Thyroid gland (tissue), 4 donors: ENCODE data around the gene STX16. TPM values are rescaled to one million over a fixed set of nuclear protein-coding genes. Genes with fewer than 3 reads are reported as not detected.

Experiments used
- DNase-seq, 2 donors: peaks; one replicate each; pipeline ENCODE4 v3.0.0-alpha.2; 2019
- H3K27ac ChIP-seq, 3 donors: fragments of 200-600 bp; sonication (generic); 1 replicate in 2 of 3; 2 replicates in 1 of 3; pipeline ENCODE4 v1.5.1; 2016 to 2019; ENCODE audit warnings: mild to moderate bottlenecking in 1 of 3, moderate library complexity in 1 of 3
- H3K27me3 ChIP-seq: fragments of 200-600 bp; sonication (generic); one replicate; pipeline ENCODE4 v1.5.1; 2019
- H3K36me3 ChIP-seq, 2 donors: fragments of 200-600 bp; sonication (generic); one replicate each; pipeline ENCODE4 v1.5.1; 2016 to 2019
- H3K4me1 ChIP-seq, 2 donors: fragments of 200-600 bp; sonication (generic); one replicate each; pipeline ENCODE4 v1.5.1; 2017 to 2019
- H3K4me3 ChIP-seq, 3 donors: fragments of 200-600 bp; sonication (generic); replicated peaks in 1 of 3; 1 replicate in 2 of 3; 2 replicates in 1 of 3; pipeline ENCODE4 v1.5.1; 2016; ENCODE audit warnings: mild to moderate bottlenecking in 1 of 3
- H3K9me3 ChIP-seq: fragments of 200-600 bp; sonication (generic); one replicate; pipeline ENCODE4 v1.5.1; 2017
- POLR2A ChIP-seq, 2 donors: fragments of 450-650 bp; IDR thresholded peaks; one replicate each; pipeline ENCODE4 v1.6.1; 2017; ENCODE audit warnings: antibody characterized with exemption in 2 of 2, mild to moderate bottlenecking in 2 of 2, moderate library complexity in 1 of 2
- WGBS, 2 donors: methylation state at CpG; one replicate each; pipeline ENCODE4 v1.1.5; 2017; 5-methylcytosine and 5-hydroxymethylcytosine counted together
- intact Hi-C: fragments of 100-400 bp; cut with DNase I; formaldehyde crosslinking; loops from one replicate; pipeline ENCODE4 v1.15.1; 2023
- total RNA-seq, 4 donors: library from RNA; depleted of rRNA; stranded (reverse); fragments of >200 nt; gene quantifications; one replicate each; pipeline ENCODE4 v1.2.3, GENCODE V29; 2016
- TF ChIP-seq, protein P1 (sequence below), 6 experiments: fragments of 200-600 bp in 3 of 6; fragments of 450-650 bp in 3 of 6; sonication (generic) in 3 of 6; IDR thresholded peaks; one replicate each; pipeline ENCODE4 v1.5.1; 2016 to 2019; ENCODE audit warnings: antibody characterized with exemption in 6 of 6, mild to moderate bottlenecking in 2 of 6, inconsistent platforms in 1 of 6, moderate library complexity in 1 of 6

STX16 gene
- total RNA-seq, 4 donors from 2014 or later: 42.5 to 59.1 (median 53.0) TPM

DNA sequence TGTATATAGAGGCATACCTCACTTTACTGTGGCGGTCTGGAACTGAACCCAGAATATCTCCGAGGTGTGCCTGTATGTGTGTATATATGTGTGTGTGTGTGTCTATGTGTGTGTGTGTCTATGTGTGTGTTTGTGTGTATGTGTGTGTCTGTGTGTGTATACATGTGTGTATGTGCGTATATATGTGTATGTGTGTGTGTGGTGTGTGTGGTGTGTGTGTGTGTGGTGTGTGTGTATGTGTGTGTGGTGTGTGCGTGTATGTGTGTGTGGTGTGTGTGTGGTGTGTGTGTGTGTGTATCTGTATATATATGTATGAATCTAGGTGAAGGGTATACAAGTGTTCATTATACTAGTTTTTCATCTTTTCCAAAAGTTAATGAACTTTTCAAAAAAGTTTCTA lies 37.3 kb downstream of the STX16 start:
- DNase-seq: no peak
- intact Hi-C loops: no loop called here
- Histone ChIP-seq H3K4me1 (peaks cover 2 to 24% of the 10 kb centered on the region in 2 donors), H3K4me3 (no peak overlapping the region), H3K27me3 (no peaks in the 10 kb centered on the region), H3K9me3 (no peaks in the 10 kb centered on the region), H3K36me3 (no peaks in the 10 kb centered on the region), H3K27ac (no peak overlapping the region)
- WGBS, 2 donors: 93 to 95% methylated on average over 4 of the region's 4 CpGs
- TF ChIP-seq POLR2A (IDR thresholded peaks at IDR 0.05): no peak
- TF ChIP-seq, protein P1, sequence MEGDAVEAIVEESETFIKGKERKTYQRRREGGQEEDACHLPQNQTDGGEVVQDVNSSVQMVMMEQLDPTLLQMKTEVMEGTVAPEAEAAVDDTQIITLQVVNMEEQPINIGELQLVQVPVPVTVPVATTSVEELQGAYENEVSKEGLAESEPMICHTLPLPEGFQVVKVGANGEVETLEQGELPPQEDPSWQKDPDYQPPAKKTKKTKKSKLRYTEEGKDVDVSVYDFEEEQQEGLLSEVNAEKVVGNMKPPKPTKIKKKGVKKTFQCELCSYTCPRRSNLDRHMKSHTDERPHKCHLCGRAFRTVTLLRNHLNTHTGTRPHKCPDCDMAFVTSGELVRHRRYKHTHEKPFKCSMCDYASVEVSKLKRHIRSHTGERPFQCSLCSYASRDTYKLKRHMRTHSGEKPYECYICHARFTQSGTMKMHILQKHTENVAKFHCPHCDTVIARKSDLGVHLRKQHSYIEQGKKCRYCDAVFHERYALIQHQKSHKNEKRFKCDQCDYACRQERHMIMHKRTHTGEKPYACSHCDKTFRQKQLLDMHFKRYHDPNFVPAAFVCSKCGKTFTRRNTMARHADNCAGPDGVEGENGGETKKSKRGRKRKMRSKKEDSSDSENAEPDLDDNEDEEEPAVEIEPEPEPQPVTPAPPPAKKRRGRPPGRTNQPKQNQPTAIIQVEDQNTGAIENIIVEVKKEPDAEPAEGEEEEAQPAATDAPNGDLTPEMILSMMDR (IDR thresholded peaks at IDR 0.05): no peak

DNA sequence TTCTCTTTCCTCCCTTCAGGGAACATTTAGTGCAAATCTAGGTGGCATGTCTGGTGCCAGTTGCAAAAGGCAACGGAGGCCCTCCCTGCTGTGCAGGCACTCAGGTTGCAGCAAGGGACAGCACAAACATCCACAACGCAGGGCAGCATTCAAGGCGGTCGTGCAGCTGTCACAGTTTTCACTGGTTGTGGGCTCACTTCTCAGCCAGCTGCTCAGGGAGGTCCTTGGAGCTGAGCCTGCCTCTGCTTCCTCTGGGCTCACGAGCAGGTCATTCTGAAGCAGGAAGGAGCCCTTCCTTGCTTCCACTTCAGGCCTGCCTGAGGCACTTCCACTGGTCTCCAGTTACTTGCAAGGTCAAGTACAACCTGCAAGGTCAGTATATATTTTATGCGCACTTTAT lies 37.8 kb downstream of the STX16 start:
- intact Hi-C loops: no loop called here
- Histone ChIP-seq H3K4me1 (peaks cover 6 to 28% of the 10 kb centered on the region in 2 donors), H3K27me3 (no peaks in the 10 kb centered on the region), H3K36me3 (no peaks in the 10 kb centered on the region), H3K4me3 (no peak overlapping the region), H3K27ac (no peak overlapping the region), H3K9me3 (no peaks in the 10 kb centered on the region)
- DNase-seq: no peak
- no peak for TF ChIP-seq POLR2A (IDR thresholded peaks at IDR 0.05)
- TF ChIP-seq, protein P1 (IDR thresholded peaks at IDR 0.05): no peak
- 48 to 50% methylated on average over 6 of the region's 6 CpGs for WGBS, 2 donors

DNA sequence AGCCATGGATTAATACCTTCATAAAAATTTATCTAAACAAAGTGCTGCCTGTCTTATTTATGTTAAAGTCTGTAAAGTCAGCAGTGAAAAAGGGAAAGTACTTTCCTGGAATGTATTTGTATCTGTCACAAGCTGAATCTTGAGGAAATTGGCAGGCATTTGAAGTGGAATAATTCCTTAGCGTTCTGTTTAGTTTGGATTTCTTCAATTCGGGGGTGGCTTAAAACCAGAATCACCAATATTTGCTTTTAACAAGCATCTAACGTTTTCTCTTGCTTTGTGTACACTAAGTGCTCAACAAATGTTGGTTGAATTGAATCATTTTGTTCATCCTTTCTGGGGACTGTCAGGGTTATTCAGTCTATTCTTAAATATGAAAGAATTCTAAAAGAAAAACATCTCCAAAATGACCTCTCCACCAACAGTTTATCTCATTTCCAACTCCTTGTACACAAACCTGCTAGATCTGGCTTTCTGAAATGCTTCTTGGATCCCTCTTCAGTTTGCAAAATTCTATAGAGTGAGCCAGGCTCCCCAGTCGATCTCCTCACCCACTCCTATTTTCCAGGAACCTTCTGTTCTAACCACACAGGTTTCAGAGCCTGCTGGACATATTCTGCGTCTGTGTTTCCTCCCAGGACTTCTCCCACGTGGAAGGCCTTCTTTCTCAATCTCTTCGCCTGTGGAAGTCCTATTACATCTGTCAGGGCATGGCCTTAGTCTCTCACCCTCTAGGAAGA lies 39.5 kb downstream of the STX16 start:
- H3K9me3 ChIP-seq: no peaks in the 10 kb centered on the region
- H3K36me3 ChIP-seq: peaks cover 4 to 5% of the 10 kb centered on the region in 2 donors
- intact Hi-C loops: loop anchor here (5.0 kb wide), 2 partner anchors 38 to 453 kb away; partner anchors contain the start of gene STX16
- peak overlapping the region; percentile 65 to 93 (median 90) for H3K27ac ChIP-seq
- H3K4me3 ChIP-seq: no peak overlapping the region
- TF ChIP-seq, protein P1 (IDR thresholded peaks at IDR 0.05): no peak
- no peak for TF ChIP-seq POLR2A (IDR thresholded peaks at IDR 0.05)
- H3K4me1 ChIP-seq: peaks cover 9 to 37% of the 10 kb centered on the region in 2 donors
- DNase-seq: no peak
- 25 to 26% methylated on average over 7 of the region's 7 CpGs for WGBS, 2 donors
- no peaks in the 10 kb centered on the region for H3K27me3 ChIP-seq

DNA sequence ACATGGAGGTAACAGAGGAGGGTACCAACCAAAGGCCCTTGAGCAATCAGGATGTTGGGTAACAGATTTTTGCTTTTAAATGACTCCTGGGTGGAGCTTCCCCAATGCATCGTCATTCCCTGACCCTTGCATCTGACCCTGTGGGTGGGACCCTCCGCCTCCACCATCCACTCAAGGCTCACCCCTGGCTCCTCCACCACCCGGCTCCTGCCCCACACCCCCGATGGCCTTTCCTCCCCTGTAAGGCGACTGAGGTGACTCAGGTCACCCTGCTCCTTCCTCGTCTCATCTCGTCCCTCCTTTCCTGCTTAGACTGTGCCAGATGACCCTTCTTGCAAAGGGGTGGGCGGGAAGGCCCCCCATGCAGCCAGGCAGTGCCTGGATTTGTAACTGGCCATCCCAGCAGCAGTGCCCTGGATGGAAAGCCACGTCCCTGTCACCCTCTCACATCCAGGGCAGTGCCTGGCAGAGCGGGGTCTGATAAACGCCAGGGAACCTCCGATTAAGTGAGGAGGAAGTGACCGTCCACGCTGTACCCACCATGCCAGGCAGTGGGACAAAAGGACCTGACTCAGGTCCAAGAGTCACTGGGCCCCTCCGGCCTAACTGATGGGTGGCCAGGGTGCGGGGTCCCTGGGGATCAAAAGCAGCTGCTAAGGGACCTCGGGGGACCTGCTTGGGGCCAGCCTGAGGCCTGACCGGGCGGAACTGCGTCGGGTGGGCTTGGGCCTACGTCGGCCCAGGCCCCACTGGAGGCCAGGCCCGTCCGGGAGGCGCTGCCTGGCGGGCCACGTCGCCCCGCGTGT lies 40.9 kb downstream of the STX16 start:
- H3K4me3 ChIP-seq: no peak overlapping the region
- intact Hi-C loops: loop anchor here (5.0 kb wide), 2 partner anchors 40 to 455 kb away; partner anchors contain the start of gene STX16
- peak in 1 of 2 donors; percentile 19 for DNase-seq

More for the DNA sequence above, 40.9 kb downstream of the STX16 start:
- peak overlapping the region; percentile 90 to 93 (median 92) for H3K27ac ChIP-seq
- 91 to 92% methylated on average over 17 to 22 of the region's 31 CpGs for WGBS, 2 donors
- TF ChIP-seq, protein P1 (IDR thresholded peaks at IDR 0.05): no peak
- TF ChIP-seq POLR2A (IDR thresholded peaks at IDR 0.05): no peak
- H3K36me3 ChIP-seq: peaks cover 15 to 19% of the 10 kb centered on the region in 2 donors
- no peaks in the 10 kb centered on the region for H3K9me3 ChIP-seq
- peaks cover 9 to 37% of the 10 kb centered on the region in 2 donors for H3K4me1 ChIP-seq
- H3K27me3 ChIP-seq: no peaks in the 10 kb centered on the region
